GM21576 (cell line): ENCODE data around the gene IKBKG.
A peak's percentile ranks its signal among the peaks of the same experiment; 100 is the strongest.
"Not testable (repeated sequence)": the region's sequence is repeated elsewhere in the genome, so short reads cannot be mapped to it uniquely, and the experiment has no call there.

ENCODE experiments used
- ATAC-seq: cut with Tn5 transposase; IDR thresholded peaks from one replicate; pipeline ENCODE4 v1.9.1; 2021; ENCODE audit warnings: mild to moderate bottlenecking, moderate library complexity; ENCODE audit not compliant: unreplicated experiment

Gene IKBKG

GRCh38 chrX:154526901-154527675 is 20.3 kb upstream of the IKBKG start:
- ATAC-seq, result peak; percentile 87

DNA sequence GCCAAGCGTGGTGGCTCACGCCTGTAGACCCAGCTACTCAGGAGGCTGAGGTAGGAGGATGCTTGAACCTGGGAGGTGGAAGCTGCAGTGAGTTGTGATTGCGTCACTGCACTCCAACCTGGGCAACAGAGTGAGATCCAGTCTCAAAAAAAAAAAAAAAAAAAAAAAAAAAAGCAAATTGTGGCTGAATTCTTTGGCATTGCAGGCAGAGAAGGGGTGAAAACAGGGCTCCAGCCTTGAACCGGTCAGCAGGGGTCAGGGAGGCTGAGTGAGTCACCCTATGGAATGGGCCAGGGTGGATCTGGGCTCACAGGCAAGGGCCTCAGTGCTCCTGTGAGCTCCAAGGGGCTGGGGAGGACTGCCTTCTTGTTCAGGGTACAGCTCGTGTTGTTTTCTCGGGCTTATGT is 18.2 kb upstream of the IKBKG start:
- ATAC-seq, result no peak

DNA sequence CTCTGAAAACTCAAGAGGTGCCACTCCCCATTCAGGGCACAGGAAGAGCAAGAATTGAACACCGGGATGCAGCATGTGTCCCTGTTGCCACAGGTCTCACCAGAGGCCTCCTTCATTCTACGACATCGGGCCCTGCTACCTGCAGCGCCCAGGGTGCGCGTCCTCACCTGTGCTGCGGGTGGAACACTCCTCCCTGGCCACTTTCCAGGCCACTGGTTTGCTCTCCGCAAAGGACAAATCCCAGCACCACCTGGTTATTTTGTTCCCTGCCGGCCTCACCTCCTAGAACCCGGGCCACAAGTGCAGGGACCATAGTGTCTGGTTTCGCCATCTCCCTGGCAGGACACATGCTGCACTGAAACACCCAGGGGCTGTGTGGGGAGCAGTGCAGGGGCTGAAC is 17.1 kb upstream of the IKBKG start:
- no peak for ATAC-seq

DNA sequence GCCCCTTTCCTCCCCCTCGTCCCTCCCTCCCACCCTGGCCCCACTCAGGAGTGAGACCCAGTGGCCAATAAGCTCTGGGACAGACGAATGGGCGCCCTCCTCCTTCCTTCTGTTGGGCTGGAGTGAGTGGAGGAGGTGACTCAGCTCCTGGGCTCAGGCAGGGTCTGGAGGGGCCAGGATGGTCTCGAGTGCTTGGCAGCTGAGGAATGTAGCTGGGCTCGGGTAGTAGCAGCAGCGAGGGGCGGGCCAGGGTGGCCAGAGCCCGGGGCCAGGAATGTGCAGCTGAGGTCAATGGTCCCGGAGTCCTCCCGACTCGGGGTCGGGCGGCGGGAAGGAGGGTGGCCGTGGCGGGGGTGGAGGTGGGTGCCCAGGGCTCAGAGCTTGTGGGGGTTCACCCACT is 15.8 kb upstream of the IKBKG start:
- ATAC-seq, result no peak

- no peak for ATAC-seq
These were observed 14.7 kb upstream of the IKBKG start for GRCh38 chrX:154532690-154533089.

GRCh38 chrX:154534526-154535322 is 12.7 kb upstream of the IKBKG start:
- peak; percentile 95 for ATAC-seq

DNA sequence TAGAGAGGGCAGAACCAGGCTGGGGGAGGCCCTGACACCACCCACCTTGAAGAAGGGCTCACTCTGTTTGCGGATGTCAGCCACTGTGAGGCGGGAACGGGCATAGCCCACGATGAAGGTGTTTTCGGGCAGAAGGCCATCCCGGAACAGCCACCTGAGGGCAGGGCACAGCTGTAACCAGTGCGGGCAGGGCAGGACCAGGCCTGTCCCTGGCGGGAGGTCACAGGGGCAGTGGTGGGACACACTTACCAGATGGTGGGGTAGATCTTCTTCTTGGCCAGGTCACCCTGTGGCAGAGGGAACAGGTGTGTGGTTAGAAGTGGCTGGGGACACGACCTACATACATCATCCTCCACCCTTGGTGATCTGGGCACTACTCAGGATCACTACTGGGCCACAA is 11.5 kb upstream of the IKBKG start:
- no peak for ATAC-seq

DNA sequence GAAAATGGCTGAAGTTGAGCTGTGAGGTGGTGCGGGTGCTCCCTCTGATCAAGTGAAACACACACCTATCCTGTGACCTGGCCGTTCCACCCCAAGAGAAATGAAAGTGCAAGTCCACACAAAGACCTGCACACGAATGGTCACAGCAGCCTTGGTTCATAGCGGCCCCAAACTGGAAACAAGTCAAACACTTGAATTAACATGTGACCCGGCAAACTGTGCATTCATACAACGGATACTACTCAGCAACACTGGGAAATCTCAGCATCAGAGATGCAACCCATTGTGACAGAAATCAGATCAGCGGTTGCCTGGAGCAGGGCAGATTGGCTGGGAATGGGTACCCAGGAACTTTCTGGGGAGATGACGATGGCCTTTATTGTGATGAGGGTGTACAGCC is 8.3 kb upstream of the IKBKG start:
- ATAC-seq, result no peak

DNA sequence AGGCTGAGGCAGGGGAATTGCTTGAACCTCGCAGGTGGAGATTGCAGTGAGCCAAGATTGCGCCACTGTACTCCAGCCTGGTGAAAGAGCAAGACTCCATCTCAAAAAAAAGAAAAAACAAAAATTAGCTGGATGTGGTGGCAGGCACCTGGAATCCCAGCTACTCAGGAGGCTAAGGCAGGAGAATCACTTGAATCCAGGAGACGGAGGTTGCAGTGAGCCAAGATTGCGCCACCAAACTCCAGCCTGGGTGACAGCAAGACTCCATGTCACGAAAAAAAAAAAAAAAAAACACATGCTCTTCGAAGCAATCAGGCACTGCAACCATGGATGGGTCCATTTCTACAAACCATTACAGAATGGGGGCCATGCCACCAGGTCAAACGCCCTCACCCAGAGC is 7.1 kb upstream of the IKBKG start:
- not testable (repeated sequence) for ATAC-seq

DNA sequence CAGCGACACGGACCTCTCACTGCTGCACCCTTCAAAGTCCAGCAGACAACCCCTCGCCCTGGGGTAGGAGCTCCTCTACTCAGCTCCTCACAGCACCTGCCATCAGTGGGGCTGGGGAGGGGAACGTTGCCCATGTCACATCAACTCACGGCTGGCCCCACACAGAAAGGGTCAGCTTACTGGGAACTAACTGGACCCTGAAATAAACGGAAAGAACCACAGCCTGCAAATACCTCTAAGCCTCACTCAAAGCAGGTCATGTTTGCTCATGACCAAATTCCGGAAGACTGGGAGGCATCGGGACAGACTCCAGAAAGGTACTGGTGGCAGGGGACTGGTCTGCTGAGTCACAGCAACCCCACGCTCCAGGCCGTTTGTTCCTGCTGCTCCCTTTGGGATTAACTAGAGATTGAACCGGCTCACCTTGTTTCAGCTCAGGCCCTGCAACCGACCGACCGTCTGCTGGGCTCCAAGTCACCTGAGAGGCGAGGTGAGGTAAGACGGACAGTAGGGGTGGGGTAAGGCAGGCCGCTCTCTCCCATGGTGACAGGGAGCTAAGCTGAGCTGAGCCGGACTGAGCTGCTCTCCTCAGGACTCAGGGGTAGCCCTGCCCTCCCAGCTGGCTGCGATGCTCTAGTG is 6.4 kb upstream of the IKBKG start:
- no peak for ATAC-seq

DNA sequence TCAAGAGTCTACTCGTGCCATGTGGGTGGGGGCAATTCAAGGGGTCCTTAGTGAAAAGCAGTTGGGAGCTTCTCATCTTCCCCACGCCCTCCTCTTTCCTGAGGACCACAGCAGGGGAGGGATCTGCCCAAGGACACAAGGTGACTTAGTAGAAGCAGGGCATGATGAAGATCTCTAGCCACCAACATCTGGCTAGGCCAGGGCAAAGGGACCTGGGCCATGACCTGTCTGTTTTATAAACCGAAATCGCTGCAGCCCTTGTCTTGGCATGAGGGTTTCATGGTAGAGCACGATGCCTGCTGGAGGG is 5.9 kb upstream of the IKBKG start:
- ATAC-seq, result no peak

GRCh38 chrX:154541896-154542722 is 5.3 kb upstream of the IKBKG start:
- ATAC-seq, result no peak

DNA sequence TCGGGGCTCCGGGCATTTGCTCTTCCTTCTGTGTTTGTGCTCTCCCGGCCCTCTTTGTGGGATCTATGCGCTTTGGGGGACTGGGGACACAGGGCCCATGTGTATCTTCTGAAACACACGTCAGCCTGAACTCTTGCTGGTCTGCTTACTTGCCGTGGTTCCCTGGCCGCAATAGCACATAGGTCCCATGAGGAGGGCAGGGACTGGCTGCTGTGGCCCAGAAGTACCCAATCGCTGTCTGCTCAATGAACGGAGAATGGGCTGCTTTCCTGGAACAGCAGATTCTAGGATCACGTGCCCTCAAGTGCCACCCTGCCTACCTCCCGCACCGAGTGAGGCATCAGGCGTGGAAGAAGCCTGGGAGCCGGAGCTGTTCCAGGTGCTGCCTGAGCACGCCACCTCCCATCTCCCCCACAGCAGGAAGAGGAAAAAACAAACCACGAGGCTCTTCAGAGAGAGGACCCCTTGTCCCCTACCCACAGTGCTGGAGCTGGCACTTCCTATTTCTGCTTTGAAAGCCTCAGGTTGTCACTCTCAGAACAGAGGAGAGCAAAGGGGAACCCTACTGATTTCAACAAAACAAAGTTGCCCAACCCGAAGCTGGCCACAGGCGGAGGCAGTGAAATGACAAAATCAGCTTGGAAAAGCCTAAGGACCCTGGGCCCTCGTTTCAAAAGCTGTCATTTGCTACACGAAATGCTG is 4.5 kb upstream of the IKBKG start:
- ATAC-seq, result no peak

GRCh38 chrX:154545673-154546274 is 1.6 kb upstream of the IKBKG start:
- ATAC-seq, result no peak

- peak; percentile 42 for ATAC-seq
These were observed 821 bp upstream of the IKBKG start, which contains the start of gene G6PD for GRCh38 chrX:154546354-154547244. Gene G6PD (minus strand): TSS chrX:154546846. CDS start chrX:154546155, 691 bp downstream.

DNA sequence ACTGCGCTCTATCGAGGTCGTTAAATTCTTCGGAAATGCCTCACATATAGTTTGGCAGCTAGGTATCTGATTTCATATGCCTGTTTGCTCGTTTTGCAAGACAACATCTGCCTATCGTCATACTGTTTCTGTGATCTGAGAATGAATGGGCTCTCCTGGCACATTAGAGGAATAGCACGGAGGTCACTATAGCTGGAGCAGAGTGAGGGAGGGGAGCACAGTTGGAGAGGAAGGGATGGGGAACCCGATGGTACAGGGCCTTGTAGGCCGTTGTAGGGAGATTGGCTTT is 552 bp downstream of the IKBKG start:
- no peak for ATAC-seq

- ATAC-seq, result no peak
These were observed 2.3 kb downstream of the IKBKG start for GRCh38 chrX:154549766-154550165.

- ATAC-seq, result not testable (repeated sequence)
These were observed 4.8 kb downstream of the IKBKG start for GRCh38 chrX:154552112-154552806.
